AG04449 (cell line): ENCODE measurements around the gene TNS3.

Experiments used
- CTCF ChIA-PET: fragments of 350-600 bp; formaldehyde crosslinking; extraction: SDS; loops from one replicate; lab custom pipeline; 2021; ENCODE audit warnings: antibody characterized with exemption; lab: Yijun Ruan, JAX
- POLR2A ChIA-PET: fragments of 400-600, 350-600 bp; formaldehyde crosslinking; extraction: SDS; loops from one replicate; lab custom pipeline; 2020; ENCODE audit warnings: antibody characterized with exemption, inconsistent platforms; lab: Yijun Ruan, JAX
- DNase-seq: peaks from one replicate; pipeline ENCODE4 v3.0.0-alpha.2; 2010; ENCODE audit warnings: low read depth, low spot score
- H3K4me3 ChIP-seq: 2 replicates; pipeline ENCODE4 v1.5.1; 2011; ENCODE audit warnings: low read depth, mild to moderate bottlenecking, control low read depth, low read length
- TF ChIP-seq, protein P1 (sequence below): IDR thresholded peaks from one replicate; pipeline ENCODE4 v1.5.1; 2011; ENCODE audit warnings: mild to moderate bottlenecking, moderate library complexity, low read length, control low read depth, inconsistent platforms; ENCODE audit not compliant: insufficient read depth; ENCODE audit errors: missing control alignments

TNS3 gene

GRCh38 chr7:47518827-47519226 lies 63.1 kb downstream of the TNS3 start:
- TF ChIP-seq, protein P1, sequence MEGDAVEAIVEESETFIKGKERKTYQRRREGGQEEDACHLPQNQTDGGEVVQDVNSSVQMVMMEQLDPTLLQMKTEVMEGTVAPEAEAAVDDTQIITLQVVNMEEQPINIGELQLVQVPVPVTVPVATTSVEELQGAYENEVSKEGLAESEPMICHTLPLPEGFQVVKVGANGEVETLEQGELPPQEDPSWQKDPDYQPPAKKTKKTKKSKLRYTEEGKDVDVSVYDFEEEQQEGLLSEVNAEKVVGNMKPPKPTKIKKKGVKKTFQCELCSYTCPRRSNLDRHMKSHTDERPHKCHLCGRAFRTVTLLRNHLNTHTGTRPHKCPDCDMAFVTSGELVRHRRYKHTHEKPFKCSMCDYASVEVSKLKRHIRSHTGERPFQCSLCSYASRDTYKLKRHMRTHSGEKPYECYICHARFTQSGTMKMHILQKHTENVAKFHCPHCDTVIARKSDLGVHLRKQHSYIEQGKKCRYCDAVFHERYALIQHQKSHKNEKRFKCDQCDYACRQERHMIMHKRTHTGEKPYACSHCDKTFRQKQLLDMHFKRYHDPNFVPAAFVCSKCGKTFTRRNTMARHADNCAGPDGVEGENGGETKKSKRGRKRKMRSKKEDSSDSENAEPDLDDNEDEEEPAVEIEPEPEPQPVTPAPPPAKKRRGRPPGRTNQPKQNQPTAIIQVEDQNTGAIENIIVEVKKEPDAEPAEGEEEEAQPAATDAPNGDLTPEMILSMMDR, result no peak
- ChIA-PET POLR2A (interaction anchor here (0.7 kb wide), 1 partner anchor 10 kb away, joined by 3 read pairs; no protein-coding TSS in a partner anchor), CTCF (no interaction called here)
- DNase-seq, result no peak
- H3K4me3 ChIP-seq, result no peak overlapping the region

DNA sequence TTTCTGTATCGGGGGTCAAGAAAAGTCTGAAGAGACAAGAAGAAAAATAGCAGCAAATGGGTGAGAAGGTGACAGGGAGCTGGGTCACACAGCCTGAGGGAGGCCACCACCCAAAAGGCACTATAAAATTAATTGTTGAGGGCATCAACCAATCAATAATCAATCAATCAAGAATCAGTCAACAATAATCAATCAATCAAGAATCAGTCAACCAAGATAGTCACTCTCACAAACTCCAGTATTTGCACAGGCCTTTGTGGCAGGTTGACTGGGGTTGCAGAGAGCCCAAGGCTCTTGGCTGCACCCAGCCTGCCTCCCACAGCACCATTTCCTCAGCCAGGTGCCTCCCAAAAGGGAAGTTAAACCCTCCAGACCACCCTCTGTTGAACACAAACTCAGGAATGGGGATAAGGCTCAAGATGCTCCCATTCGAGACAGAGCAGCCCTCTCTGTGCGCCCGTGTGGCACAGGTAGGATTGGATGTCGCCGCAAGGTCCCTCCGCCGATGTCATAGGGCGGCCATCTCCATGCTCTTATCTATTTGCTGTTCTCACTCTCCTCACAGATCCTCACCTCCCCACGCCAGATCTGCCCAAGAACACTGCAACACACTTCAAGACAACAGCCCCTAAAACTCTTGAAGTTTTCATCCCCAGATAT lies 64.0 kb downstream of the TNS3 start:
- ChIA-PET POLR2A (no interaction called here), CTCF (interaction anchor here (0.9 to 1.1 kb wide), 2 partner anchors 8 to 252 kb away, joined by 3 read pairs; no protein-coding TSS in a partner anchor)
- TF ChIP-seq, protein P1, result no peak
- H3K4me3 ChIP-seq, result no peak overlapping the region
- no peak for DNase-seq

- TF ChIP-seq, protein P1, result no peak
- DNase-seq, result no peak
- no peak overlapping the region for H3K4me3 ChIP-seq
- POLR2A ChIA-PET, result no interaction called here
- CTCF ChIA-PET, result interaction anchor here (0.9 to 1.1 kb wide), 2 partner anchors 9 to 251 kb away, joined by 3 read pairs; no protein-coding TSS in a partner anchor
These were observed 64.8 kb downstream of the TNS3 start for GRCh38 chr7:47516985-47517600.

- H3K4me3 ChIP-seq, result no peak overlapping the region
- no peak for DNase-seq
- TF ChIP-seq, protein P1, result no peak
- ChIA-PET CTCF (no interaction called here), POLR2A (no interaction called here)
These were observed 65.5 kb downstream of the TNS3 start for GRCh38 chr7:47516386-47516785.

DNA sequence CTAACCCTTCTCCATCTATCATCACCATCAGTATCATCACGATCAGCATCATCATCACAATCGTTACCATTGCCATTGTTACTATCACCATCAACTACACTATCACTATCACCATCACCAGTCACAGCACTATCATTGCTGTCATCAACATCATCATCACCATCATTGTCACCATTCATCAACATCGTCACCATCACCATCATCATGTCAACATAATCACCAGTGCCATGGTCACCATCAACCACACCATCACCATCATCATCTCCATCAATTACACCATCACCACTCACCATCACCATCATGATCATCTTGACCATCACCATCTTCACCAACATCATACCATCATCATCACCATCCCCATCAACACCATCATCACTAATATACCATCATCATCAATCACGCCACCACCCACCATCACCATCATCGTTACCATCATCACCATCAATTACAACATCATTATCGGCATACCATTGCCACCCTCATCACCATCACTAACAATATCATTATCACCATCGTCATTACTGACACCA lies 66.5 kb downstream of the TNS3 start:
- H3K4me3 ChIP-seq, result no peak overlapping the region
- no peak for DNase-seq
- CTCF ChIA-PET, result no interaction called here
- TF ChIP-seq, protein P1, result no peak
- POLR2A ChIA-PET, result no interaction called here

- ChIA-PET CTCF (no interaction called here), POLR2A (no interaction called here)
- TF ChIP-seq, protein P1, result no peak
- no peak overlapping the region for H3K4me3 ChIP-seq
- no peak for DNase-seq
These were observed 67.1 kb downstream of the TNS3 start for GRCh38 chr7:47514818-47515217.
